Stimulated activated CD8-positive, alpha-beta memory T cell treated with anti-CD3 and anti-CD28 coated beads, Interleukin-15, amount 100 ng/mL, for 4 hours (primary cell): ENCODE measurements around the gene TXNRD3.

Experiments
- DNase-seq, 2 donors: peaks; one replicate each; pipeline ENCODE4 v3.0.0-alpha.2; 2020; ENCODE audit warnings: low read depth in 2 of 2

The TXNRD3 gene

GRCh38 chr3:126654571-126655383 is at the start of gene TXNRD3:
Gene TXNRD3, minus strand, starts transcription at chr3:126655124.
- peak; percentile 63 to 65 for DNase-seq

DNA sequence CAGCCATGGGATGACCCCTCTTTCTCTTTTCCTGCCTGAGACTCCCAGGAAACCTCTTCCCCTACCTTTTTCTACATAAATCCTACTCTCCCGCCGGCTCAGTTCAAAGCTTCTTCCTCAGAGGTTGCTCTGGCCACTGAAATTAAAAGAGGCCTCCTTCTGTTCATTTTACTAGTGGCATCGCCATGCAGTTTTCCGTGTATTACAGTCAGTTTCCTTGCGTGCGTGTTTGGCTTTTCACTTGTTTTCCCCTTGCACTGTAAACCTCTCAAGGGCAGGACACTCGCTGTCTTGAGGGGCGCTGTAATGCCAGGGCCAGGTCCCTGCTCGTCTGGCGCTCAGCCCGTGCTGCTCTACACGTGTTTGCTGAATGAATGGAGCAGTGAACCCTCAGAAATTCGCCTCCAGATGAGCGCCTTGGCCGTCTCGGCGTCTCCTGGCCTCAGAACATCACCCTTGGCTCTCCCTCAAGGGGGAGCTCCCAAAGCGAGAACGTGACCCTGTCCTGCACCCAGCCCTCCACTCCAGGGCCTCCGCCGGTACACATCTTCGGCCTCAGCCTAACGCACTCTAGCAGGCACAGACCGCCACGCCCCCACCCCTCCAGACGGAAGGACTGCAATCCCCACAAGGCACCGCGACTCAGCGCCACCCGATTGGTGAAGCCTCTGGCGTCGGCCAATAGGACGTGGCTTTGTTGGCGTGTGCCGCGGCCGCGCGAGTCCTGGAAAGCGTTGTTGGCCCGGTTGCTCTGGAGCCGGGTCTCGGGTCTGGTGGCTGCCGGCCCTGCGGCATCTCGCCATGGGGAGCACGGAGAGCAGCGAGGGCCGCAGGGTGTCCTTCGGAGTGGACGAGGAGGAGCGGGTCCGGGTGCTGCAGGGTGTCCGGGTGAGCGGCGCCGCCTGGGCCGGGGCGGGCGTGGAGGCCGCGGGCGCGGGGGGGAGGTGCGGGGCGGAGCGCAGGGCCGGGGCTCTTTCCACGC is 48.9 kb upstream of the TXNRD3 start, which contains the start of gene CHCHD6:
CHCHD6 (plus strand) TSS at position 729 of the 982 bp plus-strand sequence; CDS start at position 802, 73 bp downstream.
- peak; percentile 91 to 93 for DNase-seq

DNA sequence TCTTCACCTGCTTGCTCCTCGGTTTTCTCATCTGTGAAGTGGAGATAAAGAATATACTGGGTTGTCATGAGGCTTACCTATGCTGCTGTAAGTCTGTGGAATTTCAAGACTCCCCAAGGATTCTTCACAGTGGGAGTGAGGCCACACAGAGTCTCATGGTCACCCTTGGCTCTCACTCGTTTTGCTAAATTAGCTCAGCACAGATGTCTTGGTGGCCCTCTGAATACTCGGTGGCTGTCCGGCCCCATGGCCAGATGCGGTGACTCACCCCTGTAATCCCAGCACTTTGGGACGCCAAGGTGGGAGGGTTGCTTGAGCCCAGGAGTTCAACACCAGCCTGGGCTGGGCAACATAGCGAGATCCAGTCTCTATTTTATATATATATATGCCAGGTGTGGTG is 44.1 kb upstream of the TXNRD3 start:
- DNase-seq: no peak

- DNase-seq: no peak
Observed at GRCh38 chr3:126696701-126697267, 41.9 kb upstream of the TXNRD3 start.

DNA sequence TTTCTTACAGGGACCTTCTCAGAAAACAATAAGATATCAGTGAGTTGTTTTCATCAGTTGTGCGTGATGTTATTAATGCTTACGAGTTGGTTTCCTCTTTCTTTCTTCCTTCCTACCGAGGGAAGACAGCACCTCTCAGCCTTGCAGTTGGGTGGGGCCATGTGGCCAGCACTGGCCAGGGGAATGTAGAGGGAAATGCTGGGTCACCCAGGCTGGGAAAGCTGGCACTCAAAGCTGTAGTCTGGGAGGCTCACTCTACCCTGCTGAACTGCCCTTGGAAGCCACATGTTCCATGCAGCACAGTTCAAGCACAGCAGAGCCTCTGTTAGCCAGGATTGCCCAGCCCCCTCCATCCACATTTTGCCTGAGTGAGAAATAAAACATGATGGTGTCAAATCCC is 39.0 kb upstream of the TXNRD3 start:
- DNase-seq: no peak

DNA sequence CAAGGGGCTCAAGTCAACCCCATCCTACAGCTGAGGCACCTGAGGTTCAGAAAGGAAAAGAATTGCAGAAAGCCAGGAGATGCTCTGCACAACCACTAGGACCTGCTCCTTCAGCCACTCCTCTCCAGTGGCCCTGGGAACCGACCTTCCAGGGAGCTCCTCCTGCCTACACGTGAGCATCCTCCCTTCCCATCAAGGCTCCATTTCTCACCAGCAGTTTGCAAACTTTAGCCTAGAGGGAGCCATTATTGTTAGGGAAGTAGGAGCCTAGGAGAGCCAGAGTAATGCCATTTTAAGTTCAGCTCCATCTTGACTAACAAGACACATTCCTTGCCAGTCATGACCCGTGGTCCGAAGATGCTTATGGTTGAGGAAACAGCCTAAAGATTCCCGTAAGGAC is 37.9 kb upstream of the TXNRD3 start:
- DNase-seq: no peak

DNA sequence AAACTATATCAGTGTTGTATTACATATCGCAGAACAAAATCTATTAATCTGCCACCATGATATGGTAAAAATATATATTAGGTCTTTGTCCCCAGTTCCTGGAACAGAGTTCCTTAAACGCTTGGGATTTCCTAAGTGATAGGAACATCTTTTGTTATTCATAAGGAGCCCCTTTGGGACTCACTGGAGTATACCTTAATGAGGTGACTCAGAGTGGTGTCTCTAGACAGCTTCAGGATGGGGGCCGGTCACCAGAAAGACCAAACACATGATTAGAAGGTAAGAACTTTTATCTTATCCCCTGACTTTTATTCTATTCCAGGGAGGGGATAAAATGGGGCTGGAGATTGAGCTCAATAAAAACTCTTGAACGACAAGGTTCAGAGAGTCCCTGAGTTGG is 36.8 kb upstream of the TXNRD3 start:
- no peak for DNase-seq

DNA sequence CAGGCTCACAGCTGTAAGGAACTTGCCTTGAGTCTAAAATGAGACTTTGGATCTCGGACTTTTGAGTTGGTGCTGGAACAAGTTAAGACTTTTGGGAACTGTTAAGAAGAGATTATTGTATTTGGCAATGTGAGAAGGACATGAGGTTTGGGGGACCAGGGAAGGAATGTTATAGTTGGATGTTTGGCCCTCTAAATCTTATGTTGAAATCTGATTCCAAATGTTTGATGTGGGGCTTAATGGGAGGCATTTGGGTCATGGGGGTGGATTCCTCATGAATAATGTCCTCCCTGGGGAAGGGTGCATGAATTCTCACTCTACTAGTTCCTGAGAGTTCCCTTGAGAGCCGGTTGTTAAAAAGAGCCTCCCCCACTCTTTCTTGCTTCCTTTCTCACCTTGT is 30.6 kb upstream of the TXNRD3 start:
- no peak for DNase-seq

GRCh38 chr3:126685021-126685420 is 30.1 kb upstream of the TXNRD3 start:
- no peak for DNase-seq

DNA sequence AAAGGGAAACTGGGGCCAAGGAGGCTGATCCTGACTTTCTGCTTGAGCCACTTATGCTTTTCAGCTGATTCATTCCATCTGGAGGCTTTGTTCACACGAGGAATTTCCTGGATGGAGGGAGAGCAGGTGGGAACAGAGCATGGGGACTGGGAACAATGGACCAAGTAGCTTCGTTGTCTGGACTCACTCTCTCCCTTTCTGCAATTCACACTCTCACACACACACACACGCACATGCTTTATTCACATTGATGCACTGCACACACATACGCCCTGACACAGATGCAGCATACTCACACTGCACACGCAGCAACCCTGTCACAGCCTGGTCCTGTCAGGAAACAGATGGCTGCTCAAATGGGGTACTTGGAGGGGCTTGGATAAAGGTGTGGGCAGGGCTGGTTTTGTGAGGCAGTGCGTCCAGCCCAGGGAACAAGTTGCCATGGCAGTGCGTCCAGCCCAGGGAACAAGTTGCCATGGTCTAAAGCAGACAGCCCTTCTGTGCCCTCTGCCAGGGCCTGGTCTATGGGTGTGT is 29.4 kb upstream of the TXNRD3 start:
- DNase-seq: no peak

GRCh38 chr3:126683069-126683468 is 28.1 kb upstream of the TXNRD3 start:
- DNase-seq: no peak

- DNase-seq: no peak
Observed at GRCh38 chr3:126682009-126682408, 27.1 kb upstream of the TXNRD3 start.

DNA sequence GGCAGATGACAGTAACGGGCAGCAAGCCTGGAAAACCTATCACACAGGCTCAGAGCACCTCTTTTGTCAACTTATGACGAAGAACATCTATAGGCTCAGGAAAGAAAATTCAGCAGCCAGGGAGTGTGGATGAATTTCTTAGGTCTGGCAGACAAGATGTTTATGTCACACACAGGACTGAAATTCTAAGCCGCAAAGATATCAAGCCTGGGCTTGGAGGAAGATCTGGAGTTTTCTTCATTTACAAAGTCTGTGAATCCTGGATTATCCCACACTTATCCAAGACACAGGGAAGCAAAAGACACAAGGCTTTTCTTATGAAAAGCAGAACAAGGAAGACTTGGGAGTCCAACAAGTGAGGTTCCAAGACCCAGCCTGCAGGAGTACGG is 25.7 kb upstream of the TXNRD3 start:
- DNase-seq: no peak

- no peak for DNase-seq
Observed at GRCh38 chr3:126679831-126680666, 25.1 kb upstream of the TXNRD3 start.

DNA sequence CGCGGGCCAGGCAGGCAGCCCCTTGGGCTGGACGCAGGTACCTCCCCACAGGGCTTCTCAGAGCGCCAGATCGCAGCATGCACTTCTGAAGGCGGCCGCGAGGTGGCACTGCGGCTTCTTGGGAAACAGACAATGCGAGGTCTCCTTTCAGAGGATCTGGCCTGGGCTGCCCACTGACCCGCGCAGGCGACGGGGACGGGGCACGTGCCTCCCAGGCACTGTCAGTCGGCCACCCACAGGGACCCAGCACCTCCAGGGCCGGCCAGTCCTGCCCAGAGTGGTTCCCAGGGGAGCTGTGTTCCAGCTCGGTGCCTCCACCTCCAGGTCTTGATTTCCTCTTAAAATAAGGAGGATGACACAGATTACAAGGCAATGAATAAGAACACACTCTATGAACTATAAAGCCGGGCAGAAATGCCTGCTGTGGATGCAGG is 24.4 kb upstream of the TXNRD3 start:
- peak; percentile 44 to 53 for DNase-seq

DNA sequence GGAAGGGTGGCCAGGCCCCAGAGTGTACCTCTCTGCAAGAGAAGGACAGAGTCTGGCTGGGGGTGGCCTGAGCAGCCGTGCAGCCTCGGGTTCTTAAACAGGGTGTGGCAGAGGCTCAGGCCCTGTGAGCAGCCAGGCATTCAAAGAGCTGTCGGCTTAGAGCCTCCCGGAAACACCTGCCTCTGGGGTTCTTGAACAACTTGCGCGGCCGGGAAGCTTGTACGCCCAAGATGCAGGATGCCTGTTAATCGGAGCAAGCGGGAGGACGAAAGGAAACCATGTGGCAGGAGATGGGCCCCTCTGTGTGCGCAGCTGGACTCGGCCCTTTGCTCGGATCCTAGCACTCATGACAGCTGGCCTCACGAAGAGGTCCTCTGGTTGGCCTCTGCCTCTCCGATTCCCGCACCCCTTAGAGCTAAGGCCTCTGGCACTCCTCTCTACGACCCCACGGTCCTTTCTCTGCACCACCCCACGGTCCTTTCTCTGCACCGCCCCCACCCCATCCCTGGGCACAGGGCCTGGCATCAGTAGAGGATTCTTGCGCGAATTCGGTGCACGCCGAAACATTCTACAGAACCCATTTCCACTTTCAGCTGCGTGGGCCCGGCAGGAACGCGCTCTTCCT is 23.9 kb upstream of the TXNRD3 start:
- DNase-seq: no peak

DNA sequence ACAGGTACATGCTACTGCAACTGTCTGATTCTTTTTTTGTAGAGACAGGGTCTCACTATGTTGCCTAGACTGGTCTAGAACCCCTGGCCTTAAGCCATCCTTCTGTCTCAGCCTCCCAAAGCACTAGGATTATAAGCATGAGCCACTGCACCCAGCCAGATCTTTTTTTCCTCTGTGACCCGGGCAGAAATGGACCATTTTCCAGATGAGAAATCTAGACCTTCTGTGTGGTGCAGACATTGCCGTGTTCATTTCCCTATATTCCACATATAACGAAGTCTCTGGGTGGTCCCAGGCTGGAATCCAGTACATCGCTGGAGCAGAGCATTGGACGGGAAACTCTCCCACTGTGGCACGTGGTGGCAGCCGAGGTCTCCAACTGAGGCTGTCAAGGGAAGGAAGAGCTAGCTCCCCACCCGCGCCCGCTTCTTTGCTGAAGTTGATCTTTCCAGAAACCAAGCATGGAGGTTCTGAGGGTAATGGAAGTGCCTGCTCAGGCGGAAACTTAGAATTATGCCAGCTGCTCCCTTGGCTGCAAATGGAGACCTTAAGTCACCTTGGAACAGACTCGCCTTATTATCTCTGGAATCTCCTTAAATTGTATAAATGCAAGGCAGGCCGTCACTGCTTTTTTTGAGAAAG is 23.1 kb upstream of the TXNRD3 start:
- DNase-seq: no peak

DNA sequence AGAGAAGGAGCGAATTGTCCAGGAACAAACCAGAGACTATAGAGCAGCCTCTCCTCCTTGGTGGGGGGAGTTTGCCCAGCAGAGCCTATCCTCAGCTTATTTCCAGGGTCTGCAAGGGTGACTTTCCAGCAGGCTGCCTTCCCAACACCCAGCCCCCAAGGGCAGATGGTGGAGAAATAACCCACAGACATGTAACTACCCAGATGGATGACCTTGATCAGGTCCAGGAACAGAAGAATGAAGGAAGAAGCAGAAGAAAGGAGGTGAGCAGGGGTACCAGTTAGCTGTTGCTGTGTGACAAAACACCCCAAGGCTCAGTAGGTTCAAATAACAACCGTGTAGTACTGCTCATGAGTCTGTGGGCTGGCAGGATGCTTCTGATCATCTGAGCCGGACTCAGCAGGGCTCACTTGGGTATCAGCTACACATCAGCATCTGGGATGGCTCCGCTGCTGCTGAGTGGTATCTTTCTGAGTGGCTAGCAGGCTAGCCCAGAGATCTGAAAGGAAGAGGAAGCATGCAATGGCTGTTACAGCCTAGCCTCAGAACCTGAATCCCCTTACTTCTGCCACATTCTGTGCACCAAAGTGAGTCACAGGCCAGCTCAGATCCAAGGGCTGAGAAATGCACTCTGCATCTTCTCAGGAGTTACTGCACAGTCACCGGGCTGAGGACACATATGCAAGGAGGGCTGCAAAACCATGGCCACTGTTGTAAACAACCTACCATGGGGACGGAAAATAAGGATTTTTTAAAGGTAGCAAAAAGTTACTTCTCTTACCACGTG is 22.2 kb upstream of the TXNRD3 start:
- DNase-seq: no peak

GRCh38 chr3:126672741-126673140 is 17.8 kb upstream of the TXNRD3 start:
- DNase-seq: no peak
